ENCODE results near the gene ATOH7.
"Not testable (repeated sequence)": the region's sequence is repeated elsewhere in the genome, so short reads cannot be mapped to it uniquely, and the experiment has no call there.

Gene ATOH7

DNA sequence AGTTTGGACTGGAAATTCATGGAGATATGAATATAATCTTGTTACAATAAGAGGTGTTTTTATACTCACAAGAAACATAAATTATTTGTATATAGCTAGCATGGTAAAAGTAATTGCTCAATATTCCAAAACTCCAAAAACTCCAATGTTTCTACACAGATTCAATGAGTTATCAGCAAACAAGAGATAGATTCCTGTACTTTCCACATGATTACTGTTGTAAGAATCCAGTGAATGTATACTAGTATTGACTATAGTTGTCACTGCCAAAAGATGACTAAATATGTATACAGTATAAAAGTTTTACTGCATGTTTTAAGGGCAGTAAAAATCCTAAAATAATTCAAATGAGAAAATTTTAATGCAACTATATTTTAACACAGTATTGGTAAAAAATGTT, 10.7 kb downstream of the ATOH7 start:
- TF ChIP-seq, protein P1, sequence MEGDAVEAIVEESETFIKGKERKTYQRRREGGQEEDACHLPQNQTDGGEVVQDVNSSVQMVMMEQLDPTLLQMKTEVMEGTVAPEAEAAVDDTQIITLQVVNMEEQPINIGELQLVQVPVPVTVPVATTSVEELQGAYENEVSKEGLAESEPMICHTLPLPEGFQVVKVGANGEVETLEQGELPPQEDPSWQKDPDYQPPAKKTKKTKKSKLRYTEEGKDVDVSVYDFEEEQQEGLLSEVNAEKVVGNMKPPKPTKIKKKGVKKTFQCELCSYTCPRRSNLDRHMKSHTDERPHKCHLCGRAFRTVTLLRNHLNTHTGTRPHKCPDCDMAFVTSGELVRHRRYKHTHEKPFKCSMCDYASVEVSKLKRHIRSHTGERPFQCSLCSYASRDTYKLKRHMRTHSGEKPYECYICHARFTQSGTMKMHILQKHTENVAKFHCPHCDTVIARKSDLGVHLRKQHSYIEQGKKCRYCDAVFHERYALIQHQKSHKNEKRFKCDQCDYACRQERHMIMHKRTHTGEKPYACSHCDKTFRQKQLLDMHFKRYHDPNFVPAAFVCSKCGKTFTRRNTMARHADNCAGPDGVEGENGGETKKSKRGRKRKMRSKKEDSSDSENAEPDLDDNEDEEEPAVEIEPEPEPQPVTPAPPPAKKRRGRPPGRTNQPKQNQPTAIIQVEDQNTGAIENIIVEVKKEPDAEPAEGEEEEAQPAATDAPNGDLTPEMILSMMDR (IDR thresholded peaks at IDR 0.05; ENCODE audit: low read depth, low read length) = no peak
- H3K4me3 ChIP-seq (ENCODE audit: low read depth, low read length) = no peak overlapping the region

DNA sequence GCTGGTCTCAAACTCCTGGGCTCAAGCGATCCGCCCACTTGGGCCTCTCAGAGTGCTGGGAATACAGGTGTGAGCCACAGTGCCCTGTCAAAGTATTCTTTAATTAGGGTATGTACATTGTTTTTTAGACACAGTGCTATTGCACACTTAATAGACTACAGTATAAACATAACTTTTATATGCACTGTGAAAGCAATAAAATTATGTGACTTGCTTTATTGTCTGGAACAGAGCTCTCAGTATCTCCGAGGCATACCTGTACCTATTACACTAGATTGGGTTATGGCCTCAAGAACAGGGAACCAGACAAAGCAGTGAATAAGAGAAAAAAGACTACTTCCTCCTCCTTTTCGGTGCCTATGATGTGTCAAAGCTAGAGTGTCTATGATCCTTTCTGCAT, 13.1 kb downstream of the ATOH7 start:
- TF ChIP-seq, protein P1 (IDR thresholded peaks at IDR 0.05; ENCODE audit: low read depth, low read length) = no peak
- H3K4me3 ChIP-seq (ENCODE audit: low read depth, low read length) = no peak overlapping the region

DNA sequence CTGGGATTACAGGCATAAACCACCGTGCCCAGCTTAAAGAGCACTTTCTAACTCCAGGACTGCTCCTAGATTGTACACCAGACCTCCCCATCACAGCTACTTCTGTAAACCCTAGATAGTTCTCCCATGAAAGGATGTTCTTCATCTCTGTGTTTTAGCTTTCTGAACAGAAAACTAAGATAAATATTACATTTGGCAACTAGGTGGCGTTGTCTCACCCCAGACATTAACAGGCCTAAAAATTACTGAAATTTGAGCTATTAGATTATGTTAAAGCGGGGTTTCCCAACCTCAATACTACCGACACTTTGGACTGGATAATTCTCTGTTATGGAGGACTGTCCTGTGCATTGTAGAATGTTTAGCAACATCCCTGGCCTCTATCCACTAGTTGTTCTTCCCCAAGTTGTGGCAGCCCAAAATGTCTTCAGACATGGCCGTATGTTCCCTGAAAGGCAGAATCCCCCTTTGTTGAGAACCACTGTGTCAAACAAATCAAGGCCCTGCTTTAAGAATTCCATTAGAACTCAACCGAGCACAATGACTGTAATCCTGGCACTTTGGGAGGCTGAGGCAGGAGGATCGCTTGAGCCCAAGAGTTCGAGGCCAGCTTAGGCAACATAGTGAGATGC, 19.1 kb downstream of the ATOH7 start:
- H3K4me3 ChIP-seq (ENCODE audit: low read depth, low read length) = no peak overlapping the region
- TF ChIP-seq, protein P1 (IDR thresholded peaks at IDR 0.05; ENCODE audit: low read depth, low read length) = peak; percentile 31; the same call in 1 of the 2 replicates

DNA sequence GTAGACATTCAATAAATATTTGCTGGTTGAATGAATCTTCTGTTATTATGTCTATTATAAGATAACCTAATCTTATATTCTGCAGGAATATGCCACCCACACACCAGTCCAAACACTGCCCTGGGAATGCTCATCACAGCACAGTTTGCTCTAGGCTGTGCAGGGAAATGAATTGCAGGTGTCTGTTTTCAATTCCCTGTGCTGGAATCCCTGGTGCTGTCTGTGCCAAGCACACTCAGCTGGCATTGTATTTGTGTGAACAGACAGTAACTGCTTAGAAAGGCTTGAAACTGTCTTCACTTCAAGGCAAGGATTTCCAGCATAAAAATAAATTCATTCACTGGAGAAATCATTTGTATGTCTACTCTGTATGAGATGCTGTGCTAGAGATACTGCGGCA, 20.2 kb downstream of the ATOH7 start:
- H3K4me3 ChIP-seq (ENCODE audit: low read depth, low read length) = no peak overlapping the region
- TF ChIP-seq, protein P1 (IDR thresholded peaks at IDR 0.05; ENCODE audit: low read depth, low read length) = no peak

DNA sequence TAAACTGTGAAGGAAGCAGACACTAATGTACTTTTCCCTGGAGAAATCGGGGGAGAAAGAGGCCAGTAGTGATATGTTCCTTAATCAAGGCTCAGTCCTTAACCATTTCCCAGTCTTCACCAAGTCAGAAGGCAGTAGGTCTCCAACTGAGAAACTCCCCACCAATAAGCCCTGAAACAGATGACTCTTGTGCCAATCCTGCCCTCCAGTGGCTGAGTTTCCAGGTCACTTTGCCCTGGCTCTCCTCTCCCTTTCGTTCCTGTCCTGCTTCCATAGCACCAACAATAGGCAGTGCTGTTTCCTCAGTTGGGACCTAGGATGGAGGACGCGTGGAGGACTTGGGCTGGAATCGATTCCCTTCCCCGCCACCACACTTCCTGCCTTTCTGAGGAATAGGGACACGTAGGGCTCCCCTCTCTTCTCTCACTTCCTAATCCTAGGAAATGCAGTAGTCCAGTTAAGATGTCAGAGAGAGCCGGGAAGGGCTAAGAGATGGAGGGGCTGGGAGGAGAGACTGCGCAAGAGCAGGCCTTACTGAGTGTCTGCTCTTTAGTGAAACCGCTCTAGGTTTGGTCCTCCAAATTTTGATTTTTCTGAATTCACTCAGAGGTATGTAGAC, 23.4 kb downstream of the ATOH7 start:
- TF ChIP-seq, protein P1 (IDR thresholded peaks at IDR 0.05; ENCODE audit: low read depth, low read length) = peak; percentile 75
- no peak overlapping the region for H3K4me3 ChIP-seq (ENCODE audit: low read depth, low read length)

DNA sequence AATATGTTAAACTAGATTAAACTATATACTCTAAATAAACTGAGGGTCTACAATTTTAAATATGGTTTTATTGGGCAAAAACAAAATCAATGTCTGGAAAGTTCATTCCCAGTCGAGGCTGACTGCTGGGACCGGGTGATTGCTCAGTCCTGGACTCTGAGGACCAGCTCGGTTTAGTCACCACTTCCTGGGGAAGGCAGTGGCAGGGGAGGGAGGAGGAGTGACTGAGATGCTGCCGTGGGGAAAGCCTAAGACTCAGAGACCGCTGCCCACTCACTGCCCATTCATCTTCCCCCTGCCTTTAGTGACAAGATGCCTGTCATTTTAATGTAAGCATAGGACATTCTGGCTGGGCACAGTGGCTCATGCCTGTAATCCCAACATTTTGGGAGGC, 29.0 kb downstream of the ATOH7 start:
- TF ChIP-seq, protein P1 (IDR thresholded peaks at IDR 0.05; ENCODE audit: low read depth, low read length) = no peak
- H3K4me3 ChIP-seq (ENCODE audit: low read depth, low read length) = no peak overlapping the region

DNA sequence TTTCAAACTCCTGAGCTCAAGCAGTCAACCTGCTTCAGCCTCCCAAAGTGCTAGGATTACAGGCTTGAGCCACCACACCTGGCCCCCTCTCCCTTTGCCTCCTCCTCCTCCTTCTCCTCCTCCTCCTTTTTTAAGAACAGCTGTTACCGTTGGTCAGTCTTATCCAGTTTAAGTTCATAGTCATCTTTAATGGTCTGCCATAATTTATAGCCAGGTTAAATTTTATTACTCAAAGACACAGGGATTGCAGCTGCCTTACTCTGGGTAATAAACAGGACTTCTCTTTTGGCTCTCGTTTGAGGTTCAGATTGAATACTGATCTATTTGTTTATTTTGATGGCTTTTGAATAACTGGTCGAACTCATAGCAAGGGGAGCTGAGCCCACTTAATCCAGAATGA, 35.2 kb downstream of the ATOH7 start:
- H3K4me3 ChIP-seq (ENCODE audit: low read depth, low read length) = no peak overlapping the region
- TF ChIP-seq, protein P1 (IDR thresholded peaks at IDR 0.05; ENCODE audit: low read depth, low read length) = no peak

DNA sequence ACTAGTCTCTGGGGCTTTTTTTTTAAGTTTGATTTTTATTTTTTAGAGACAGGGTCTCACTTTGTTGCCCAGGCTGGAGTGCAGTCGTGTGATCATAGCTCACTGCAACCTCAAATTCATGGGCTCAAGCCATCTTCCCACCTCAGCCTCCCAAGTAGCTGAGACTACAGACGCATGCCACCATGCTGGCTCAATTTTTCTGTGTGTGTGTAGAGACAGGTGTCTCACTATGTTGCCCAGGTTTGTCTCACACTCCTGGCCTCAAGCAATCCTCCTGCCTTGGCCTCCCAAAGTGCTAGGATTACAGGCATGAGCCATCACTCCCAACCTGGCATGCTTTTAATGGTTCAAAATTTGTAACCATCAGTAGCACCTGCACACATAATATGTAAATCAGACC, 36.1 kb downstream of the ATOH7 start:
- H3K4me3 ChIP-seq (ENCODE audit: low read depth, low read length) = not testable (repeated sequence)
